GM12801 (cell line): Measurements from ENCODE around the gene ARID5B.

Experiments used
- TF ChIP-seq, protein P1 (sequence below): IDR thresholded peaks from one replicate; pipeline ENCODE4 v1.5.1; 2011; ENCODE audit warnings: control low read depth; ENCODE audit not compliant: insufficient read length; ENCODE audit errors: extremely low read depth

The ARID5B gene

DNA sequence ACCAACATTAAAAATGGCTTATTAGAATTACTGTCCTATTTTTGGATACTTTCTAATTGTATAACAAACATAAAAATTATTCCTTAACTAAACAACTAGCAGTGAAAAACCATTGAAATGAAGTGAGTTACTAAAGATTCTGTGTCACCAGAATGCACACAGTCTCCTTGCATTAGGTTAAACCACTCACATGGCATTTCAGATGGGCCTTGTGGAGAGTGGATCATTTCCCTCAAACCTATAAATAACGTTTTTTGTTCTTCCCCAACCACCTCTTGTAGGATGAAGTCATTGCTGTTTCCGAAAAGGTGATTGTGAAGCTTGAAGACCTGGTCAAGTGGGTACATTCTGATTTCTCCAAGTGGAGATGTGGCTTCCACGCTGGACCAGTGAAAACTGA lies 38.4 kb downstream of the ARID5B start:
- TF ChIP-seq, protein P1, sequence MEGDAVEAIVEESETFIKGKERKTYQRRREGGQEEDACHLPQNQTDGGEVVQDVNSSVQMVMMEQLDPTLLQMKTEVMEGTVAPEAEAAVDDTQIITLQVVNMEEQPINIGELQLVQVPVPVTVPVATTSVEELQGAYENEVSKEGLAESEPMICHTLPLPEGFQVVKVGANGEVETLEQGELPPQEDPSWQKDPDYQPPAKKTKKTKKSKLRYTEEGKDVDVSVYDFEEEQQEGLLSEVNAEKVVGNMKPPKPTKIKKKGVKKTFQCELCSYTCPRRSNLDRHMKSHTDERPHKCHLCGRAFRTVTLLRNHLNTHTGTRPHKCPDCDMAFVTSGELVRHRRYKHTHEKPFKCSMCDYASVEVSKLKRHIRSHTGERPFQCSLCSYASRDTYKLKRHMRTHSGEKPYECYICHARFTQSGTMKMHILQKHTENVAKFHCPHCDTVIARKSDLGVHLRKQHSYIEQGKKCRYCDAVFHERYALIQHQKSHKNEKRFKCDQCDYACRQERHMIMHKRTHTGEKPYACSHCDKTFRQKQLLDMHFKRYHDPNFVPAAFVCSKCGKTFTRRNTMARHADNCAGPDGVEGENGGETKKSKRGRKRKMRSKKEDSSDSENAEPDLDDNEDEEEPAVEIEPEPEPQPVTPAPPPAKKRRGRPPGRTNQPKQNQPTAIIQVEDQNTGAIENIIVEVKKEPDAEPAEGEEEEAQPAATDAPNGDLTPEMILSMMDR = no peak

DNA sequence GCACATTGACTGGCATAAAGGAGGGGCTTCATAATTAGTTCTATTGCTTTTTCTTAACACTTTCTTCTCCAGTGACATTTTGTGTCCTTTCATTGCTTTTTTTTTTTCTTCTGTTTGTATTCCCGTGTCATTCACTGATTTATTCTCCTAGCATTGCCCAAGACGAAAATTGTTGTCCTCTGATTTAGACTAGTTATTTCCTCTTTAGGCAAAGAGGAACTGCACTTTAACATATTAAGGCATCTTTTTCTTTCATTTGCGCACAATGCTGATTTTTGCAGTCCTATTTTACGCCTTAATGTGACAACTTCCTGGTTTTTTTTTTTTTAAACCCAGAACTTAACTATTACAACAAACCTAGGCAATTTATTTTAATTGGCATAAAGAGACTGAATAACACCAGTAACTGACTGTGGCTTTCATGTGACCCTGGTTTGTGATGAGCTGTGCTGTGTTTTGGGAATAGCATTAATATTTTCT lies 39.7 kb downstream of the ARID5B start:
- TF ChIP-seq, protein P1 = no peak

DNA sequence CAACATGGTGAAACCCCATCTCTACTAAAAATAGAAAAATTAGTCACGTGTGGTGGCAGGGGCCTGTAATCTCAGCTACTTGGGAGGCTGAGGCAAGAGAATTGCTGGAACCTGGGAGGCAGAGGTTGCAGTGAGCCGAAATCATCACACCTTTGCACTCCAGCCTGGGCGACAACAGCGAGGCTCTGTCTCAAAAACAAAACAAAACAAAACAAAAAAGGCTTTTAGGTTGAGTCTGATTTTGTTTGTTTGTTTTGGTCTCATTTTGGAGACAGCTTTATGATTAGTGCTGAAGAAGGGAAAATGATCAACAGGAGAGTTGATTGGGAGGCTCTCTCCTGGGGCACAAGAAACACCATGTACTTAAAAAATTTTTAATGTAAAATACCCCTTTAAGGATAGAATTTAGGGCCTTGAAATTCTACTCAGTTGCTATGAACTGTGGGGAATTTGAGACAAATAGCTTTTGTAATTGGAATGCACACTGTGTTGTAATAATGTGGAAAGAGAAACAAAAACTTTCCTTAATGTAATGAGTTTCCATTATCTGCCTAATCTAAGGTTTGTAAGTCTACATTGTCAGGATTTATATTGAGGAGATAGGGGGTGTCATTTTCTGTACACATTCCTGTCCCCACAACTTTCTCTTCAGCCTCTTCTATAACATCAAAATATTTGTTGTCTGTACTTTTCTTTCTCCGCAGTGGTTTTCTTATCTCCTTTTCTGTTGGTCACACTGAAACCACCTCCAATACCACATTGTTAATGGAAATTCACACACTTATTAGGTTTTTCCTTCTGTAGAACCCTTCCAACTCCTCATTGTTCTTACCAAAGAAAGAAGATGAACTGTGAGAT lies 41.3 kb downstream of the ARID5B start:
- TF ChIP-seq, protein P1 = no peak

DNA sequence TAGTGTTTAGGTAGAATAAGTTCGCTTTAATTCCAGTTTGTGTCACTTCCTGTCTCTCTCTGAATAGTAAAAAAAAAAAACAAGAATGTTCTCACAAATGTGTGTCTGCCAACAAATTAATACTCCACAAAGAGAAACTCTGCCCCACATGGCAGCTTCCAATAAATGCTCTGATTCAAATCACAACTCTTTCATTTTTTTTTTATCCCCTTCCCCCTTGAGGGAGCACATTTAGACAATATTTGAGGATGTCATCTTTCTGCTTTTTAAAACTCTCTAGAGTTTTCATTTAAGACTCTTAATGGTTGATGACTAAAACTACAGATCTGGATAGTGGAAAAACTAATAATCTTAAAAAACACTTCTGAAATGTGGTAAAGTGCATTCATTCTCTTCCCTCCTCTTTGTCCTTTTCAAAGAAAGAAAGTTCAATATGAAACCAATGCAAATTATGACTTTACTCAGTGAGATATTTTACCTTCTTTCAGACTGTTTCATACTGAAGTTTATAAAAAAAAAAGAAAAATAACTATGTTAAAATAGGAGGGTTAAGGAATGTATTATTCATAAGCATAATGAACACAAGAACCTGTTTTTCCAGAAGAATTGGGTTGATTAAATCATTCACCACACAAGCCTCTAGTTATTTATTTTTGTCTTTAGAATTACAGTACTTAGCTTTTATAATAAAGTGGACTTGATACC lies 42.3 kb downstream of the ARID5B start:
- TF ChIP-seq, protein P1 = no peak

DNA sequence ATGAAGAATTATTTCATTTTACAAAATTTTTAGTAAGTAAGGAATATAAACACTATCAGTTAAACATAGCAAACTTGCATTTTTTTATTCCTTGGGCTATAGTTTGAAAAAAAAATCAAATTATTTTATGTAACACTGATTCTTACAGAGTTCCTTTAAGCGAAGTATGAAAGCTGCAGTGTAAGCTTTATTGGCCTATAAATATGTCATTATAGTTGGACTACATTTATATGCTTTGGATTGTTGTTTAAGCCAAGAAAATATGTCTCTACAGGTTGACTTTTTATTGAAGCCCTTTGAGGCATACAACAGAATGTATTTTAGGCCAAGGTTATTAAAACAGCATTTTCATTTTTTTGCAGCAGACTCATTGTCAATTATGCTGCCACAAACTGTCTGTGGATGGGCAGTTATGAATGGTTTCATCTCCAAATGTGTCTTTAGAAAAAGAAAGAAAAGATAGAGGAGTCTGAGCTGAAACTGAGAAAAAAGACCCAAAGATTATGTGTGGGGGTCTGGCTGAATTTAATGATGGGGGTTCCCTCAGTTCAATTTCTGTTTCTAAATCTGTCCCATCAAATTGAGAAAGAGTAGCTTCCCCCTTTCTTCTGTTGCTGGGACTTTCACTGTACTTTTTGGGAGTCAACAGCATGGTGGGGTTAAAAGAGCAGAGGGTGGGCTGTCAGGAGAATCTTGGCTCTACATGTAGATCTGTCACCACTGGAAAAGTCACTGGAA lies 43.1 kb downstream of the ARID5B start:
- TF ChIP-seq, protein P1 = no peak

DNA sequence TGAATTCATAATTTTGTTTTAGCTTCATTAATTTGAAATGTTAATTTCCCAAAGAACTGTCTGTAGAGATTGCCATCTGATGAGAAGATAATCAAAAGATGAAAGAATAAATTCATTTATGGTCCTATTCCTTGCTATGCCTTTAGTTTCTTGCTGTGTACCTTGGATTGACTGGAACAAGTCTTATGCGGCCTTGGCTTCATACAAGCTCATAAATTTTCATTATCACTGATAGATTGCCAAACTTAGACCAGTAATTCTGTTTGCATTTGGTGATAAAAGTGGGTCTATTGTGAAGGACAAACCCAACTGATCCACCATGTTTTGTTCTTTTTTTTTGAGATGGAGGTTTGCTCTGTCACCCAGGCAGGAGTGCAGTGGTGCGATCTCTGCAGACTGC lies 48.2 kb downstream of the ARID5B start:
- TF ChIP-seq, protein P1 = no peak
